Stimulated activated CD4-positive, alpha-beta T cell treated with anti-CD3 and anti-CD28 coated beads, Interleukin-4, amount 100 ng/mL, for 4 hours (primary cell): ENCODE measurements around the gene LTBP4.

Experiments used
- DNase-seq, 2 experiments: peaks; one replicate each; pipeline ENCODE4 v3.0.0-alpha.2; 2020

The LTBP4 gene

DNA sequence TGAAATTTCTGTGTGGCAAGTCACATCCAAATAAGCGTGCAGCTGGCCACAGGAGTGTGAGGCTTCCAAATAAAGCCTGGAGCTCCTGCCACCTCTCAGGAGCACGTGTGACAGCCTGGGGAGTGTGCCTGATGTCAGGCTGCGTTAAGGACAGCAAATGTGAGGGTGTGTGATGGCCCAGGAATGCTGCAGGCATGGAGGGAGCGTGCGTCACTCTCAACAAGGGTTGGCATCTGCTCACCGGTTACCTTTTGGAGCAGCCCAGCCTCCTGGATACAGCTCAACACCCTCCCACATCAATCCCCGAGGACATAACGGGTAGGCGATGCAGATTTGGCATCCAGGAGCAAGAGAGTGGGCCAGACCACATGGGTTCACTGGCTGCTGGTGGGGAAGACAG, 70.2 kb downstream of the LTBP4 start:
- no peak for DNase-seq

- DNase-seq: no peak
Measured at GRCh38 chr19:40672038-40672437, 70.9 kb downstream of the LTBP4 start.

- DNase-seq: no peak
Measured at GRCh38 chr19:40672573-40673299, 71.6 kb downstream of the LTBP4 start.

DNA sequence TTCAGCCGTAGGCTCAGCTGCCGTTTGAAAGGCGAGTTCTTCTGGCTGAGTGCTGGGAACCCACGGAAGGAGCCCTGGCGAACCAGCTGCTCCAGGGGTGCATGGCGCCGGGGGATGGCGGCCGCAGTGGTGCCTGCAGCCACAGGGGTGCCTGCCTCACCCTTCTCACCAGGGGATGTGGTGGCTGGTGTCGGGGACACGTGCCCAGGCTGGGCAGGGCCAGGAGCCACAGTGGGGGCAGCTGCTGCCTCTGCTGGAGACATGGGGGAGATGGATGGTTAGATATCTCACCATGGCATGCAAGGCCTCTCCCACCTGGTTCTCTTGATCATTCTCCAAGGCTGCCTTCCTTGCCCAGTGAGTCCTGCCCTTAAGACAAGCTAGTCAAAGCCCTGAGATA, 72.2 kb downstream of the LTBP4 start:
- DNase-seq: no peak

GRCh38 chr19:40674291-40674690, 73.1 kb downstream of the LTBP4 start:
- DNase-seq: no peak

GRCh38 chr19:40677156-40677555, 76.0 kb downstream of the LTBP4 start:
- DNase-seq: no peak
